Right ventricle myocardium superior (tissue), 1 donor: Measurements from ENCODE around the gene CTIF. TPM values are rescaled to one million over a fixed set of nuclear protein-coding genes. Genes with fewer than 3 reads are reported as not detected.
A peak's percentile ranks its signal among the peaks of the same experiment; 100 is the strongest.
"Not testable (repeated sequence)": the region's sequence is repeated elsewhere in the genome, so short reads cannot be mapped to it uniquely, and the experiment has no call there.

Experiments
- ATAC-seq: fragments of 200-7000 bp; cut with Tn5 transposase; one replicate; pipeline ENCODE4 v1.9.1; 2020; ENCODE audit warnings: mild to moderate bottlenecking; ENCODE audit not compliant: poor library complexity
- DNase-seq: peaks from one replicate; pipeline ENCODE4 v3.0.0-alpha.2; 2020
- intact Hi-C: fragments of 100-400 bp; cut with DNase I; formaldehyde crosslinking; loops from one replicate; pipeline ENCODE4 v1.11.2; 2022
- total RNA-seq: library from RNA; stranded (reverse); fragmentation: NEBNext Ultra II Directional; extraction: Animal tissue kit (Norgen Biotek cat#: 25700); gene quantifications from one replicate; pipeline ENCODE4 v1.2.1, GENCODE V29; 2021
- donor health status: DM: no; HTN: yes; CAD: no; lungs with severe emphysema.

CTIF gene
- total RNA-seq, 1 donor from 2014 or later: 54.5 TPM

GRCh38 chr18:48800466-48800865, 261.6 kb downstream of the CTIF start:
- no peak for ATAC-seq
- DNase-seq: no peak
- intact Hi-C loops: no loop called here

- intact Hi-C loops: no loop called here
- DNase-seq (no peak), ATAC-seq (no peak)
Measured at GRCh38 chr18:48800876-48801727, 262.3 kb downstream of the CTIF start.

GRCh38 chr18:48801728-48802542, 263.1 kb downstream of the CTIF start:
- ATAC-seq (no peak), DNase-seq (no peak)
- intact Hi-C loops: no loop called here

- DNase-seq (no peak), ATAC-seq (peak; percentile 49)
- intact Hi-C loops: no loop called here
Measured at GRCh38 chr18:48802543-48803290, 263.9 kb downstream of the CTIF start.

- intact Hi-C loops: no loop called here
- DNase-seq: no peak
- ATAC-seq: no peak
Measured at GRCh38 chr18:48803518-48803917, 264.7 kb downstream of the CTIF start.

- ATAC-seq (peak; percentile 11), DNase-seq (peak; percentile 33)
- intact Hi-C loops: no loop called here
Measured at GRCh38 chr18:48803951-48804855, 265.4 kb downstream of the CTIF start.

- DNase-seq (no peak), ATAC-seq (no peak)
- intact Hi-C loops: no loop called here
Measured at GRCh38 chr18:48804856-48805610, 266.2 kb downstream of the CTIF start.

GRCh38 chr18:48805826-48806535, 267.1 kb downstream of the CTIF start:
- DNase-seq (no peak), ATAC-seq (no peak)
- intact Hi-C loops: no loop called here

GRCh38 chr18:48806551-48807261, 267.9 kb downstream of the CTIF start:
- ATAC-seq (peak; percentile 73), DNase-seq (peak; percentile 69)
- intact Hi-C loops: no loop called here

- intact Hi-C loops: no loop called here
- no peak for ATAC-seq
- DNase-seq: no peak
Measured at GRCh38 chr18:48808476-48808875, 269.6 kb downstream of the CTIF start.

GRCh38 chr18:48809365-48809764, 270.5 kb downstream of the CTIF start:
- intact Hi-C loops: no loop called here
- ATAC-seq: no peak
- DNase-seq: no peak

GRCh38 chr18:48810805-48811204, 272.0 kb downstream of the CTIF start:
- intact Hi-C loops: no loop called here
- no peak for DNase-seq
- no peak for ATAC-seq

- no peak for DNase-seq
- no peak for ATAC-seq
- intact Hi-C loops: no loop called here
Measured at GRCh38 chr18:48811401-48811800, 272.6 kb downstream of the CTIF start.

- intact Hi-C loops, DNase-seq, ATAC-seq: not testable (repeated sequence)
Measured at GRCh38 chr18:48811977-48812451, 273.2 kb downstream of the CTIF start.

- intact Hi-C loops: no loop called here
- DNase-seq (no peak), ATAC-seq (no peak)
Measured at GRCh38 chr18:48813321-48813720, 274.5 kb downstream of the CTIF start.

GRCh38 chr18:48813833-48814489, 275.1 kb downstream of the CTIF start:
- peak; percentile 17 for ATAC-seq
- no peak for DNase-seq
- intact Hi-C loops: no loop called here
